Neural crest cell (in vitro differentiated cells): ENCODE measurements around the gene P2RX1. TPM values are rescaled to one million over a fixed set of nuclear protein-coding genes. Genes with fewer than 3 reads are reported as not detected.

Experiments
- DNase-seq: peaks from one replicate; pipeline ENCODE4 v3.0.0; 2021; ENCODE audit warnings: low read depth, mixed read lengths, low spot score
- H3K27ac Mint-ChIP-seq: one replicate; pipeline ENCODE4 v1.8.0; 2021; ENCODE audit warnings: mild to moderate bottlenecking, mixed read lengths; ENCODE audit not compliant: unreplicated experiment
- H3K27me3 Mint-ChIP-seq: 2 replicates; pipeline ENCODE4 v1.8.0; 2021; ENCODE audit warnings: low read depth, mild to moderate bottlenecking, mixed read lengths
- H3K36me3 Mint-ChIP-seq: 2 replicates; pipeline ENCODE4 v1.8.0; 2021; ENCODE audit warnings: low read depth, mild to moderate bottlenecking, mixed read lengths
- H3K4me1 Mint-ChIP-seq: 2 replicates; pipeline ENCODE4 v1.8.0; 2021; ENCODE audit warnings: mixed read lengths
- H3K4me3 Mint-ChIP-seq: one replicate; pipeline ENCODE4 v1.8.0; 2021; ENCODE audit warnings: mild to moderate bottlenecking, mixed read lengths
- H3K9me3 Mint-ChIP-seq: 2 replicates; pipeline ENCODE4 v1.8.0; 2021; ENCODE audit warnings: mixed read lengths
- CTCF ChIP-seq: fragments of 200-600 bp; sonication (generic); conservative IDR thresholded peaks from 2 replicates; pipeline ENCODE4 v1.5.0; 2021; ENCODE audit warnings: antibody characterized with exemption, mild to moderate bottlenecking
- total RNA-seq: library from RNA; stranded (reverse); gene quantifications from 2 replicates; pipeline ENCODE4 v1.2.1, GENCODE V29; 2021

The P2RX1 gene
- total RNA-seq, 1 donor from 2014 or later: not detected

- Mint-ChIP-seq H3K4me3 (no peak overlapping the region), H3K27ac (no peak overlapping the region), H3K9me3 (no peaks in the 10 kb centered on the region), H3K27me3 (peaks cover 6% of the 10 kb centered on the region), H3K4me1 (peaks cover 6% of the 10 kb centered on the region), H3K36me3 (no peaks in the 10 kb centered on the region)
- TF ChIP-seq CTCF: no peak
- no peak for DNase-seq
Measured at GRCh38 chr17:3852561-3852960, 63.7 kb downstream of the P2RX1 start.

GRCh38 chr17:3851461-3852100, 64.7 kb downstream of the P2RX1 start:
- Mint-ChIP-seq H3K4me1 (peaks cover 6% of the 10 kb centered on the region), H3K36me3 (no peaks in the 10 kb centered on the region), H3K27me3 (peaks cover 6% of the 10 kb centered on the region), H3K27ac (no peak overlapping the region), H3K4me3 (no peak overlapping the region), H3K9me3 (no peaks in the 10 kb centered on the region)
- no peak for DNase-seq
- no peak for TF ChIP-seq CTCF

DNA sequence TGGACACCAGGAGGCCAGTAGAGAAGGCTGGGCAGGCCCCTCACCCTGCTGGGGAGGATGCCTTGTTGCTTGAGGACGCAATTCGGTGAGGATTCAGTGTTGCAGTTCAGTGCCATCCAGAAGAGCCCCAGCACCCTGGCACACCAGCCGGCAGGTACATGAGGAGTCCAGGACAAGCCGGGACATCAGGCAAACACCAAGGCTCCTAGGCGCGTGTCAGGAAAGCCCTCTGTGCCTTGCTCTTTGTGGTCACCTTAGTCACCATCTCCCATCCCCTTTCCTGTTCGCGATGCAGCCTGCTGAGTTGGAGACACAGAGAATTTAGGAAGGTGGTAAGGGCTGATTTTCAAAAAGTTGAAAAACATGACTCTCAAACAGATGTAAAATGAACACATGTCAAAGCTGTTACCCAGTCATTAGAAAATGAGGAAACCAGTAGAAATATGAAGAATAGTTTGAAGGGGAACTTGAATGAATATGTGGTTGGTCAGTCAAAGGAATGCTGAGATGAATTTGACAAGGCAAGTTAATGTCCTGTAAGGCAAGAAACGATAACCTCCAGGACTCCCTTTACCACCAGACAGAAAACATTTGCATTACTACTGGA, 67.9 kb downstream of the P2RX1 start:
- Mint-ChIP-seq H3K9me3 (no peaks in the 10 kb centered on the region), H3K36me3 (no peaks in the 10 kb centered on the region), H3K4me3 (peak overlapping the region; percentile 23), H3K27me3 (peaks cover 6% of the 10 kb centered on the region), H3K27ac (no peak overlapping the region), H3K4me1 (peaks cover 19% of the 10 kb centered on the region)
- no peak for DNase-seq
- TF ChIP-seq CTCF: no peak

DNA sequence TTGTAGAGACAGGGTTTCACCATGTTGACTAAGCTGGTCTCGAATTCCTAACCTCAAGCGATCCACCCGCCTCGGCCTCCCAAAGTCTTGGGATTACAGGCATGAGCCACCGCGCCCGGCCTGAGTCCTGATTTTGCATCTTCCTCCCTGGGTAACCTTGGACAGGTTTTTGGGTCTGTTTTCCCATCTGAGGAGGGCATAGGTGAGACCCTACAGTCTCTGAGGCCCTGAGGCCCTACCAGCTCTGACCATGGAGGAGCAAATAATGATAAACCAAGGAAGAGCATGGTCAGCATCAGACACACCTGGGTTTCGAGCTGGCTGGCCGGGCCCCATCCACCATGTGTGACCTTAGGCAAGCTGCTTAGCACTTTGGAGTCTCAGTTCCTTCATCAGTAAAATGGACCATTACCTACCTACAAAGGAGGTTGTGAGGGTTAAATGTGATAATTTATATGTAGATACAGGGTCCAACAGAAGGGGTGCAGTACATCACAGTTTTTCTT, 69.0 kb downstream of the P2RX1 start:
- no peaks in the 10 kb centered on the region for H3K9me3 Mint-ChIP-seq
- H3K27ac Mint-ChIP-seq: no peak overlapping the region
- H3K4me1 Mint-ChIP-seq: peaks cover 19% of the 10 kb centered on the region
- H3K36me3 Mint-ChIP-seq: no peaks in the 10 kb centered on the region
- peak overlapping the region; percentile 99 for H3K4me3 Mint-ChIP-seq
- H3K27me3 Mint-ChIP-seq: peaks cover 6% of the 10 kb centered on the region
- no peak for TF ChIP-seq CTCF
- DNase-seq: no peak

Other genes starting within 250 kb of the P2RX1 start
- 58.2 and 65.8 TPM in 2 replicates for gene TAX1BP3, start 247.9 kb downstream of the P2RX1 start, total RNA-seq
- gene EMC6, start 247.7 kb downstream of the P2RX1 start, total RNA-seq: 53.4 and 54.5 TPM in 2 replicates
- 0.61 and 1.6 TPM in 2 replicates for gene P2RX5, start 220.3 kb downstream of the P2RX1 start, total RNA-seq
- gene HASPIN, start 192.6 kb downstream of the P2RX1 start, total RNA-seq: 22.9 and 24.9 TPM in 2 replicates
- 43.1 and 45.5 TPM in 2 replicates for gene ITGAE, start 115.3 kb downstream of the P2RX1 start, total RNA-seq
- 61.5 and 65.6 TPM in 2 replicates for gene NCBP3, start 70.2 kb downstream of the P2RX1 start, total RNA-seq
- gene CAMKK1, start 23.4 kb downstream of the P2RX1 start, total RNA-seq: 4.0 and 4.5 TPM in 2 replicates
- 1.1 and 1.6 TPM in 2 replicates for gene ATP2A3, start 48.0 kb upstream of the P2RX1 start, total RNA-seq
- gene ZZEF1, start 226.6 kb upstream of the P2RX1 start, total RNA-seq: 26.9 and 28.0 TPM in 2 replicates
- gene CYB5D2, start 226.7 kb upstream of the P2RX1 start, total RNA-seq: 12.1 and 12.9 TPM in 2 replicates